Neutrophil (primary cell): ENCODE measurements around the gene FERMT3.

Experiments
- H3K27ac ChIP-seq: fragments of 200-600 bp; sonication (generic); 2 replicates; pipeline ENCODE4 v1.5.1; 2016; ENCODE audit warnings: mild to moderate bottlenecking, moderate library complexity
- H3K27me3 ChIP-seq: fragments of 200-600 bp; sonication (generic); 2 replicates; pipeline ENCODE4 v1.6.0; 2016; ENCODE audit warnings: mild to moderate bottlenecking
- H3K36me3 ChIP-seq: fragments of 200-600 bp; sonication (generic); 2 replicates; pipeline ENCODE4 v1.5.1; 2017
- H3K4me1 ChIP-seq, 2 experiments: fragments of 200-600 bp in 1 of 2; sonication (generic) in 1 of 2; 1 replicate in 1 of 2; 2 replicates in 1 of 2; pipeline versions ENCODE4 v1.5.1 to v1.6.1; 2013 to 2016; ENCODE audit warnings: low read depth in 1 of 2, low read length in 1 of 2, mild to moderate bottlenecking in 1 of 2, moderate library complexity in 1 of 2; ENCODE audit not compliant: control insufficient read depth in 1 of 2, insufficient read depth in 1 of 2
- H3K4me3 ChIP-seq, 2 experiments: fragments of 200-600 bp in 1 of 2; sonication (generic) in 1 of 2; 1 replicate in 1 of 2; 2 replicates in 1 of 2; pipeline ENCODE4 v1.5.1; 2013 to 2016; ENCODE audit warnings: low read depth in 1 of 2, low read length in 1 of 2, mild to moderate bottlenecking in 1 of 2, moderate library complexity in 1 of 2
- H3K9me3 ChIP-seq: fragments of 200-600 bp; sonication (generic); 2 replicates; pipeline ENCODE4 v1.5.1; 2016
- TF ChIP-seq, protein P1 (sequence below): fragments of 200-600 bp; sonication (generic); IDR thresholded peaks from 2 replicates; pipeline ENCODE4 v1.5.1; 2016; ENCODE audit warnings: antibody characterized with exemption

FERMT3 gene

DNA sequence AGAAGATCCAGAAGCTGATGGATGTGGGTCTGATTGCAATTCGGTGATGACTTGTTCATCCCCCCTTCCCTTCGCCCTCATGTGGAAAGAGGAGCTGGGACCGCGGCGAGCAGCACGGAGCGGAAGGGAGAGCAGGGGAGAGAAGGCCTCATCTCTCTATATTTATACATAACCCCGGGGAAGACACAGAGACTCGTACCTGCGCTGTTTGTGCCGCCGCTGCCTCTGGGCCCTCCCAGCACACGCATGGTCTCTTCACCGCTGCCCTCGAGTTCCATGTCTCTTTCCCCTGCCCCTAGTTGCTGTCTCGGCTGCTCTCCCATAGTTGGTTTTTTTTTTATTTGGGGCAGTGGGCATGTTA, 2.5 kb upstream of the FERMT3 start:
- H3K4me1 ChIP-seq = peaks cover 40 to 44% of the 10 kb centered on the region in 2 experiments
- no peaks in the 10 kb centered on the region for H3K9me3 ChIP-seq
- H3K27me3 ChIP-seq = no peaks in the 10 kb centered on the region
- TF ChIP-seq, protein P1, sequence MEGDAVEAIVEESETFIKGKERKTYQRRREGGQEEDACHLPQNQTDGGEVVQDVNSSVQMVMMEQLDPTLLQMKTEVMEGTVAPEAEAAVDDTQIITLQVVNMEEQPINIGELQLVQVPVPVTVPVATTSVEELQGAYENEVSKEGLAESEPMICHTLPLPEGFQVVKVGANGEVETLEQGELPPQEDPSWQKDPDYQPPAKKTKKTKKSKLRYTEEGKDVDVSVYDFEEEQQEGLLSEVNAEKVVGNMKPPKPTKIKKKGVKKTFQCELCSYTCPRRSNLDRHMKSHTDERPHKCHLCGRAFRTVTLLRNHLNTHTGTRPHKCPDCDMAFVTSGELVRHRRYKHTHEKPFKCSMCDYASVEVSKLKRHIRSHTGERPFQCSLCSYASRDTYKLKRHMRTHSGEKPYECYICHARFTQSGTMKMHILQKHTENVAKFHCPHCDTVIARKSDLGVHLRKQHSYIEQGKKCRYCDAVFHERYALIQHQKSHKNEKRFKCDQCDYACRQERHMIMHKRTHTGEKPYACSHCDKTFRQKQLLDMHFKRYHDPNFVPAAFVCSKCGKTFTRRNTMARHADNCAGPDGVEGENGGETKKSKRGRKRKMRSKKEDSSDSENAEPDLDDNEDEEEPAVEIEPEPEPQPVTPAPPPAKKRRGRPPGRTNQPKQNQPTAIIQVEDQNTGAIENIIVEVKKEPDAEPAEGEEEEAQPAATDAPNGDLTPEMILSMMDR = no peak
- H3K36me3 ChIP-seq = peaks cover 27% of the 10 kb centered on the region
- peak overlapping the region; percentile 99 for H3K27ac ChIP-seq
- no peak overlapping the region for H3K4me3 ChIP-seq

DNA sequence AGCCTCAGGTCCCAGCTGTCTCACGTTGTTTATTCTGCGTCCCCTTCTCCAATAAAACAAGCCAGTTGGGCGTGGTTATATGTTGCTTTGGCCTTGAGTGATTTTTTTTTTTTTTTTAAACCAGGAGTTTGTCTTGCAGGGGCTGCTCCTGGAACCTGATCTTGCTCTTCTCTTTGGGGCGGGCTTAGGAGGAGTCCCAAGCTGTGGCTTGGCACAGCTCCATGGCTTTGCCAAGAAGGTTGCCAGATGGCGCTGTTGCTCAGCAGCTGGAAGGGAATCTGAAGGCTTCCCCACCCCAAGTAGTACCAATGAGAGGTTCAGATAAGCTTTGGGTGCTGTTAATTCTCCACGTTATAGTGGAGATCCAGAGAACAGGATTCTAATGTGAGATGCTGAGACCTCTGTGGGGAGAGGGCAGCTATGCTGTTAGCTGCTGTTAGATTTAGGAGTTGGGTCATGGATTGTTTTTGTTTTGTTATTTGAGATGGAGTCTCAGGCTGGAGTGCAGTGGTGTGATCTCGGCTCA, 2.0 kb upstream of the FERMT3 start:
- H3K27me3 ChIP-seq = no peaks in the 10 kb centered on the region
- peak overlapping the region; percentile 1 to 90 for H3K4me3 ChIP-seq
- no peaks in the 10 kb centered on the region for H3K9me3 ChIP-seq
- TF ChIP-seq, protein P1 = peak; percentile 71
- H3K4me1 ChIP-seq = peaks cover 45 to 49% of the 10 kb centered on the region in 2 experiments
- peaks cover 30% of the 10 kb centered on the region for H3K36me3 ChIP-seq
- peak overlapping the region; percentile 99 for H3K27ac ChIP-seq

DNA sequence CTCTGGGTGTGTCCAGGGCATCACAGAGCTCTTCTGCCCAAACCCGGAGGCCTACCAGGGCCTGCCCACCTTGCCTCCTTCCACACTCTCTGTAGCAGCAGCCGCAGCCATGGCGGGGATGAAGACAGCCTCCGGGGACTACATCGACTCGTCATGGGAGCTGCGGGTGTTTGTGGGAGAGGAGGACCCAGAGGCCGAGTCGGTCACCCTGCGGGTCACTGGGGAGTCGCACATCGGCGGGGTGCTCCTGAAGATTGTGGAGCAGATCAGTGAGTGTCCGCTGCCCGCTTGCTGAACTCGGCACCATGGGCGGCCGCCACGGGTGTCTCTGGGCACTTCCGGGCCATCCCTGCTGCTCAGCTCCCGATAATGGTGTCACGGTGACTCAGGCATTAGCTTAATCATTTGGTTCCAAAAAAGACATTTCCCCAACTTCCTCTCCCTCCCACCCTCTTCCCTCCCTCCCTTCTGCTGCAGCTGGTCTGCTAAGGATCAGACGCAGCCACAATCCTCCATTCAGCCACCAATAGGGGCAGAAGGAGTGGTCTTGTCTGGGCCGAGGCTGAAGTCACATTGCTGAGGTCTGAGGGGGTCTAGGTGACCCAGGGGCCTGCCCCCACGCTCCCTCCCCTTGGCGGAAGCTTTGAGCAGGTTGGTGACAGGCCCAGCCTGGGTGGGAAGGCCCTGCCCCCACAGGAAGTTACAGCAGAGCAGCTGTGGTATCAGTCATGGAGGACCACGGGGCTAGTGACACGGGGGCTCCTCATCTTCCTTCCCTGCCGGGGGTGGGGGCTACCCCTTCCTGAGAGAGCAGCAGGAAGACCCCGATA, 950 bp downstream of the FERMT3 start:
- TF ChIP-seq, protein P1 = no peak
- no peaks in the 10 kb centered on the region for H3K27me3 ChIP-seq
- peaks cover 70 to 73% of the 10 kb centered on the region in 2 experiments for H3K4me1 ChIP-seq
- H3K9me3 ChIP-seq = no peaks in the 10 kb centered on the region
- H3K27ac ChIP-seq = peak overlapping the region; percentile 99
- H3K4me3 ChIP-seq = peak overlapping the region; percentile 90 to 100
- peaks cover 44% of the 10 kb centered on the region for H3K36me3 ChIP-seq

DNA sequence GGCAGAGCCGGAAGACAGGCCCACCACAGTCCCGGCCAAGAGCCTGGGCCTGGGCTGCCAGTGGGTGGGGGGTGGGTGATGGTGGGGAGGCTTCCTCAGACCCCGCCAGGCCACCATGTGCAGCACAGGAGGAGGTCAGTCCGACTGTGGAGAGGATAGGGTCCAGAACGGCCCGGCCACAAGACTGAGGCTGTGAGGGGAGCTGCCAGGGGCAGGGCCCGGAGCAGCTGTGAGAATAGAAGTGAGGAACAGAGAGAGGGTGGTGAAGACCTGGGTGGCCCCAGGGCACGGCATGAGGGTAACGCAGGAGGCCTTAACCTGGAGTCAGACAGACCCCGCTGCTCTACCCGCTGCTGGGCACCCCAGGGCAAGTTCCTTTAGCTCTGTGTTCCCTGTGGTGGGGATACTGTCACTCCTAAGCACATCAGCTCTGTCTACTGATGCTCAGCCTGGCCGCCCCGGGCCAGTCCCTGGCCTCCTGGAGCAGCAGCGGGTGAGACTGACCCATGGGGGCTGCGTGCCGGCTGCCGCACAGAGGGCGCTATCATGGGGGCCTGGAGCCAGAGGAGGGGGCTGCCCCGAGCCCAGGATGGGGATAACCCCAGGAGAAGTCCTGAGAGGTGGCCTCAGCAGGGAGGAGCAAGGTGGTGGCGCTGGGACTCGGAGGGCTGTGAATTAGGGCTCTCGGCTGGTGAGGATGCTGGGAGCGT, 1.7 kb downstream of the FERMT3 start:
- Histone ChIP-seq H3K27me3 (no peaks in the 10 kb centered on the region), H3K4me3 (peak overlapping the region; percentile 90 to 100), H3K27ac (peak overlapping the region; percentile 99), H3K9me3 (no peaks in the 10 kb centered on the region), H3K36me3 (peaks cover 41% of the 10 kb centered on the region), H3K4me1 (peaks cover 78 to 79% of the 10 kb centered on the region in 2 experiments)
- TF ChIP-seq, protein P1 = no peak

DNA sequence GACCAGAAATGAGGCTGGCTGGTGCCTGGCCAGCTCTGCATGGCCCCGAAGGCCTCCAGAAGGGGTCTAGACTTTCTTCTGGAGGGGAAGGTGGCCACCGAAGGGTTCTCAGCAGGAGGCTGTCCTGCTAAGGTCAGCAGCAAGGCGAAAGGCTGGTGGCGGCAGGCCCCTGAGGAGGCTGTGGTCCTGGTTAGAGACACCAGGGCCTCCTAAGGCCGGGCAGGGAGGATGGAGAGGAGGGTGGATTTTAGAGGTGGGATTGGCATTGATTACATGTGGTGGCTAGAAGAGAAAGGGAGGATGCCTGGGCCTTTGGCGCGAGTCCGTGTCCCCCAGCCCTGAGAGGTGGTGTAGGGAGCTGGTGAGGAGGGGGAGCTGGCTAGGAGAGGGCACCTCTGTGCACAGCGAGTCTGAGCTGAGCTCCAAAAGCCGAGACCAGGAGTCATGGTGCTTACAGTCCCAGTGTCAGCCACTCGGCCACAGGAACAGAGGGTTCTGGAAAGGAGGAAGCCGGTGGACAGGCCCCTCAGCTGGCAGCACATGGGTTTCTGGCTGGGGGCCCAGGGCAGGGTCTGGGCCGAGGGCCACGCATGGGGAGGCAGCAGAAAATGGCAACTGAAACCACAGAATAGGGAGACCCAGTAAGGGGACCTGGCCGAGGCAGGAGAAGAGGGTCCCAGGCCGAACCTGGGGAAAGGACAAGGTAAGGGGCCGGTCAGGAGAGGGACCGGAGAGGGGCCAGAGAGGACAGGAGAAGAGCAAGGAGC, 2.5 kb downstream of the FERMT3 start:
- TF ChIP-seq, protein P1 = no peak
- Histone ChIP-seq H3K9me3 (no peaks in the 10 kb centered on the region), H3K4me1 (peaks cover 78 to 79% of the 10 kb centered on the region in 2 experiments), H3K27ac (peak overlapping the region; percentile 99), H3K27me3 (no peaks in the 10 kb centered on the region), H3K36me3 (peaks cover 41% of the 10 kb centered on the region), H3K4me3 (peak overlapping the region; percentile 90 to 100)
